ENCODE data around the gene ST7L.

Gene ST7L

DNA sequence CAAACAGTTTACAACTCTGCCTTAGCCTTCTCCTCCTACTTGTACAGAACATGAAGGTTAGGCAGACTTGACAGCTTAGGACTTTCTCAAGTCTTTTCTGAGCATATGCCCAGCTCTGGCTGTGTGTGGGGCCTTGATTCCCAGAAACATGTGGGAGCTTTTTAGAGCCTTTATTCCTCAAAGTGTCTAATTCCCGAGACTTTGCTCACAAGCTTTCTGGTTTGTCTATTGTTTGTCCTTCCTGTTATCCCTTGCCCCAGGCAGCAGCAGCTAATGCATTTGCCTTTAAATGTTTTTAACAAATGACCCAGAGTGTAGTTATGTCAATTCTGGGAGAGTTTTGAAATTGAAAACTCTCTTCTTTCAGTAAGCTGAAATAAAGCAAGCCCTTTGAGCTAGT lies 29.2 kb downstream of the ST7L start:
- no peak overlapping the region for H4K91ac ChIP-seq (ENCODE audit: low read depth, low read length)
- no peak overlapping the region for H2BK120ac ChIP-seq (ENCODE audit: insufficient read depth, low read length, poor library complexity)
- no peak overlapping the region for H3K4me2 ChIP-seq (ENCODE audit: low read length)
- no peak overlapping the region for H4K12ac ChIP-seq (ENCODE audit: low read depth, low read length)
- no peaks in the 10 kb centered on the region for H3K79me1 ChIP-seq (ENCODE audit: low read length)
- H4K8ac ChIP-seq (ENCODE audit: low read depth, low read length): no peak overlapping the region
- no peak overlapping the region for H3K4ac ChIP-seq (ENCODE audit: low read depth, low read length)
- no peak overlapping the region for H3K9ac ChIP-seq (ENCODE audit: low read length)
- no peak overlapping the region for H3K18ac ChIP-seq (ENCODE audit: low read length)
- no peaks in the 10 kb centered on the region for H3K9me3 ChIP-seq (ENCODE audit: insufficient read depth, low read depth, low read length)
- H3K23ac ChIP-seq (ENCODE audit: low read length): no peak overlapping the region
- H3K79me2 ChIP-seq (ENCODE audit: control insufficient read depth, insufficient read depth, low read length, poor library complexity): no peaks in the 10 kb centered on the region
- no peak overlapping the region for H2AK5ac ChIP-seq (ENCODE audit: low read length)
- H2BK12ac ChIP-seq (ENCODE audit: low read length): no peak overlapping the region
- H3K27me3 ChIP-seq (ENCODE audit: insufficient read depth, low read length): no peaks in the 10 kb centered on the region
- DNase-seq: no peak
- no CpG with 5 or more reads among the region's 1 CpG for WGBS (ENCODE audit: extremely low coverage, insufficient coverage, insufficient read length)
- H3K27ac ChIP-seq (ENCODE audit: low read depth, low read length): peak overlapping the region; percentile 79
- no peak overlapping the region for H3K14ac ChIP-seq (ENCODE audit: low read length)
- peaks cover 0 to 4% of the 10 kb centered on the region in 2 experiments for H3K36me3 ChIP-seq (ENCODE audit: control insufficient read depth in 1 of 2, insufficient read depth in 2 of 2, low read length in 2 of 2)
- no peak overlapping the region for H3K4me3 ChIP-seq (ENCODE audit: low read depth, low read length)
- H3K4me1 ChIP-seq (ENCODE audit: control insufficient read depth in 1 of 2, insufficient read depth in 2 of 2, low read length in 2 of 2): peaks cover 0 to 2% of the 10 kb centered on the region in 2 experiments
- no peak overlapping the region for H2AFZ ChIP-seq (ENCODE audit: insufficient read depth, low read length, poor library complexity)
- no peak overlapping the region for H2BK5ac ChIP-seq (ENCODE audit: low read depth, low read length, poor library complexity)

DNA sequence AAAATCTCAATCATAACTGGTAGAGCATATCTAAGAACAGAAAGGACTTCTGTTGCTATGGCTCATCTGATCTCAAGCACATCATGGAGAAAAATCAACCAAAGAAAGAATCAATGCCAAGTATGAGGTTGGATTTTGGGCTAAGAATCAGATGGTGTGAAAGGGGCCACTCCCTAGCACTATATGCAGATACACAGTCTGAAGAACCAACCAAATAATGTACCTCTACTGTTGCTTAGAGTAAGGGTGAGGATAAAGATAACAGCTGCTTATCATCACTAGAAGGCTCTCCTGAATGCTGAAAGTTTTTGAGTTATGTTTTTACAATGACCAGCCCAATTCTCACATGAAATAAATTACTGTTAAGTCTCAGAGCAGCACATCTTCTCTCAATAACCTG lies 35.6 kb downstream of the ST7L start:
- no peak for DNase-seq

DNA sequence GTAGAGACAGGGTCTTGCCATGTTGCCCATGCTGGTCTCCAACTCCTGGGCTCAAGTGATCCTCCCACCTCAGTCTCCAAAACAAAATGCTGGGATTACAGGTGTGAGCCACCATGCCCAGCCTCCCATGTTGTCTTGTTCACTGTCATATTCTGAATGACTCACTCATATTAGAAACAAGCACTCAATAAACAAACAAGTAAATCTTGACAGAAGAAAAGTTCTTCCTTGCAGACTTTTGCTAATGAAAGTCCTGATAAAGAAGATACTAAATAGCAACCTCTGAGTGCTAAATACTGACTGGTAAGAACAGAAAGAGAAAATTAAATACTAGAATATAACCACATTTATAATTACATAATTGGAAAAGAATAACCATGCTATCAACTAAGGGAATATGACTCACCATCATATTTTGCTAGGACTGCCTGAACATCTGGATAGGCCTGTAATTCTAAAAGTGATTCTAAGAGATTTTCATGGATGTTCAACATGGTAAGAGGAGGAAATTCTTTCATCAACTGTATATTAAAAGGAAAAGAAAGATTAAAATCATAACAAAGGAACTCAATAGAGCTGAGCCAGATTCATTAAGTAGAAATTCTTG lies 37.3 kb downstream of the ST7L start:
- Histone ChIP-seq H2BK12ac (ENCODE audit: low read length) (no peak overlapping the region), H2BK120ac (ENCODE audit: insufficient read depth, low read length, poor library complexity) (no peak overlapping the region)

More for the DNA sequence above, 35.6 kb downstream of the ST7L start:
- H4K91ac ChIP-seq (ENCODE audit: low read depth, low read length): no peak overlapping the region
- peaks cover 0 to 3% of the 10 kb centered on the region in 2 experiments for H3K36me3 ChIP-seq (ENCODE audit: control insufficient read depth in 1 of 2, insufficient read depth in 2 of 2, low read length in 2 of 2)
- no peak overlapping the region for H2BK120ac ChIP-seq (ENCODE audit: insufficient read depth, low read length, poor library complexity)
- H3K4me2 ChIP-seq (ENCODE audit: low read length): no peak overlapping the region
- H3K4ac ChIP-seq (ENCODE audit: low read depth, low read length): no peak overlapping the region
- H3K27ac ChIP-seq (ENCODE audit: low read depth, low read length): no peak overlapping the region
- no peak overlapping the region for H2AK5ac ChIP-seq (ENCODE audit: low read length)
- H2BK5ac ChIP-seq (ENCODE audit: low read depth, low read length, poor library complexity): no peak overlapping the region
- H4K12ac ChIP-seq (ENCODE audit: low read depth, low read length): no peak overlapping the region
- no peak overlapping the region for H3K14ac ChIP-seq (ENCODE audit: low read length)
- no peak overlapping the region for H3K18ac ChIP-seq (ENCODE audit: low read length)
- no peak overlapping the region for H3K4me3 ChIP-seq (ENCODE audit: low read depth, low read length)
- no peak overlapping the region for H3K9ac ChIP-seq (ENCODE audit: low read length)
- H3K27me3 ChIP-seq (ENCODE audit: insufficient read depth, low read length): no peaks in the 10 kb centered on the region
- H3K4me1 ChIP-seq (ENCODE audit: control insufficient read depth in 1 of 2, insufficient read depth in 2 of 2, low read length in 2 of 2): no peaks in the 10 kb centered on the region
- no peak overlapping the region for H4K8ac ChIP-seq (ENCODE audit: low read depth, low read length)
- no peak overlapping the region for H2BK12ac ChIP-seq (ENCODE audit: low read length)
- no peaks in the 10 kb centered on the region for H3K79me2 ChIP-seq (ENCODE audit: control insufficient read depth, insufficient read depth, low read length, poor library complexity)
- H2AFZ ChIP-seq (ENCODE audit: insufficient read depth, low read length, poor library complexity): no peak overlapping the region
- H3K79me1 ChIP-seq (ENCODE audit: low read length): no peaks in the 10 kb centered on the region
- no peak overlapping the region for H3K23ac ChIP-seq (ENCODE audit: low read length)
- no peaks in the 10 kb centered on the region for H3K9me3 ChIP-seq (ENCODE audit: insufficient read depth, low read depth, low read length)

DNA sequence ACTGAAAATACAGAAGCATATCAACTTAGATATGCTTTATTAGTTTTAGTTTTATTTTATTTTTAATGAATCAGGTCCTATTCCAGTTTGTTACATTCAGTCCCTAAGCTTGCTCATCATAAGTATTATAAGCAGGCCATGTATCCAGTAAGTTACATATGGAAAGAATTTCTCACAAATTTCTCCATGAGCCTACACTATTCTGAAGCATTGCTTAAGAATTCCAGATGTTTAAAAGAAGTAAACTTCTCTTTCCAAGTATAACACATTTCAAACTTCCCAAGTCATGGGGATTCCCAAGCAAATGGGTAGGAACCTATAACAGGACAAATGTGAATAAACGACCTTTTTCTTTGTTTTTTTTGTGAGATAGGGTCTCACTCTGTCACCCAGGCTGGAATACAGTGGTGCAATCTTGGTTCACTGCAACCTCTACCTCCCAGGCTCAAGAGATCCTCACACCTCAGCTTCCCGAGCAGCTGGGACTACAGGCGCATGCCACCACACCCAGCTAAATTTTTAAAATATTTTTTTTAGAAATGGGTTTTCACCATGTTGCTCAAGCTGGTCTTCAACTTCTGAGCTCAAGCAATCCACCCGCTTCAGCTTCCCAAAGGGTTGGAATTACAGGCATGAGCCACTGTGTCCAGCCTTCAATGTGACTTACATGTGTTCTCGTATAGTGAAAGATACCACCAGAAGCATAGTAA lies 39.0 kb downstream of the ST7L start:
- Histone ChIP-seq H3K27me3 (ENCODE audit: insufficient read depth, low read length) (no peaks in the 10 kb centered on the region), H3K4me1 (ENCODE audit: control insufficient read depth in 1 of 2, insufficient read depth in 2 of 2, low read length in 2 of 2) (no peaks in the 10 kb centered on the region), H3K23ac (ENCODE audit: low read length) (no peak overlapping the region), H3K14ac (ENCODE audit: low read length) (no peak overlapping the region), H4K8ac (ENCODE audit: low read depth, low read length) (no peak overlapping the region), H3K4me3 (ENCODE audit: low read depth, low read length) (no peak overlapping the region), H3K36me3 (ENCODE audit: control insufficient read depth in 1 of 2, insufficient read depth in 2 of 2, low read length in 2 of 2) (peaks cover 2% of the 10 kb centered on the region in 2 experiments), H3K18ac (ENCODE audit: low read length) (no peak overlapping the region), H3K9me3 (ENCODE audit: insufficient read depth, low read depth, low read length) (no peaks in the 10 kb centered on the region), H2AFZ (ENCODE audit: insufficient read depth, low read length, poor library complexity) (no peak overlapping the region), H3K4me2 (ENCODE audit: low read length) (no peak overlapping the region), H4K91ac (ENCODE audit: low read depth, low read length) (no peak overlapping the region), H3K9ac (ENCODE audit: low read length) (no peak overlapping the region), H3K4ac (ENCODE audit: low read depth, low read length) (no peak overlapping the region), H4K12ac (ENCODE audit: low read depth, low read length) (no peak overlapping the region), H2BK120ac (ENCODE audit: insufficient read depth, low read length, poor library complexity) (no peak overlapping the region), H3K79me2 (ENCODE audit: control insufficient read depth, insufficient read depth, low read length, poor library complexity) (no peaks in the 10 kb centered on the region), H2BK5ac (ENCODE audit: low read depth, low read length, poor library complexity) (no peak overlapping the region), H3K79me1 (ENCODE audit: low read length) (no peaks in the 10 kb centered on the region), H2BK12ac (ENCODE audit: low read length) (no peak overlapping the region), H3K27ac (ENCODE audit: low read depth, low read length) (no peak overlapping the region), H2AK5ac (ENCODE audit: low read length) (no peak overlapping the region)
- peak; percentile 75 to 84 for DNase-seq
- WGBS (ENCODE audit: extremely low coverage, insufficient coverage, insufficient read length): no CpG with 5 or more reads among the region's 5 CpGs

More for the DNA sequence above, 37.3 kb downstream of the ST7L start:
- Histone ChIP-seq H3K4ac (ENCODE audit: low read depth, low read length) (no peak overlapping the region), H3K9me3 (ENCODE audit: insufficient read depth, low read depth, low read length) (no peaks in the 10 kb centered on the region), H4K91ac (ENCODE audit: low read depth, low read length) (no peak overlapping the region), H3K18ac (ENCODE audit: low read length) (no peak overlapping the region), H2AK5ac (ENCODE audit: low read length) (no peak overlapping the region), H2BK5ac (ENCODE audit: low read depth, low read length, poor library complexity) (no peak overlapping the region), H3K9ac (ENCODE audit: low read length) (no peak overlapping the region), H3K23ac (ENCODE audit: low read length) (no peak overlapping the region), H3K27me3 (ENCODE audit: insufficient read depth, low read length) (no peaks in the 10 kb centered on the region), H3K36me3 (ENCODE audit: control insufficient read depth in 1 of 2, insufficient read depth in 2 of 2, low read length in 2 of 2) (peaks cover 0 to 2% of the 10 kb centered on the region in 2 experiments), H3K79me2 (ENCODE audit: control insufficient read depth, insufficient read depth, low read length, poor library complexity) (no peaks in the 10 kb centered on the region), H4K12ac (ENCODE audit: low read depth, low read length) (no peak overlapping the region), H3K4me2 (ENCODE audit: low read length) (no peak overlapping the region), H3K79me1 (ENCODE audit: low read length) (no peaks in the 10 kb centered on the region), H3K27ac (ENCODE audit: low read depth, low read length) (no peak overlapping the region), H3K14ac (ENCODE audit: low read length) (no peak overlapping the region), H4K8ac (ENCODE audit: low read depth, low read length) (no peak overlapping the region), H2AFZ (ENCODE audit: insufficient read depth, low read length, poor library complexity) (no peak overlapping the region), H3K4me3 (ENCODE audit: low read depth, low read length) (no peak overlapping the region), H3K4me1 (ENCODE audit: control insufficient read depth in 1 of 2, insufficient read depth in 2 of 2, low read length in 2 of 2) (no peaks in the 10 kb centered on the region)
- peak in 1 of 2 donors; percentile 29 for DNase-seq
